GM18867 (cell line): ENCODE data around the gene SIPA1L3.

ENCODE experiments used
- ATAC-seq: cut with Tn5 transposase; IDR thresholded peaks from one replicate; pipeline ENCODE4 v1.9.1; 2021; ENCODE audit warnings: mild to moderate bottlenecking, moderate library complexity; ENCODE audit not compliant: unreplicated experiment

The SIPA1L3 gene

GRCh38 chr19:37941782-37942515 lies 34.9 kb downstream of the SIPA1L3 start:
- no peak for ATAC-seq

- ATAC-seq, result no peak
These were observed 35.5 kb downstream of the SIPA1L3 start for GRCh38 chr19:37942516-37942902.

GRCh38 chr19:37943480-37943879 lies 36.5 kb downstream of the SIPA1L3 start:
- no peak for ATAC-seq

- ATAC-seq, result no peak
These were observed 39.1 kb downstream of the SIPA1L3 start for GRCh38 chr19:37946132-37946531.

GRCh38 chr19:37947778-37948177 lies 40.8 kb downstream of the SIPA1L3 start:
- ATAC-seq, result no peak

GRCh38 chr19:37948362-37948761 lies 41.4 kb downstream of the SIPA1L3 start:
- ATAC-seq, result no peak

GRCh38 chr19:37950471-37951175 lies 43.6 kb downstream of the SIPA1L3 start:
- no peak for ATAC-seq

- ATAC-seq, result no peak
These were observed 44.8 kb downstream of the SIPA1L3 start for GRCh38 chr19:37951816-37952210.

- ATAC-seq, result no peak
These were observed 46.3 kb downstream of the SIPA1L3 start for GRCh38 chr19:37953171-37953917.

- no peak for ATAC-seq
These were observed 46.9 kb downstream of the SIPA1L3 start for GRCh38 chr19:37953918-37954303.

- no peak for ATAC-seq
These were observed 47.4 kb downstream of the SIPA1L3 start for GRCh38 chr19:37954421-37954874.

GRCh38 chr19:37955986-37956385 lies 49.0 kb downstream of the SIPA1L3 start:
- no peak for ATAC-seq

GRCh38 chr19:37957176-37957575 lies 50.2 kb downstream of the SIPA1L3 start:
- ATAC-seq, result no peak

GRCh38 chr19:37959665-37960114 lies 52.7 kb downstream of the SIPA1L3 start:
- no peak for ATAC-seq

- no peak for ATAC-seq
These were observed 54.2 kb downstream of the SIPA1L3 start for GRCh38 chr19:37961198-37961597.

- ATAC-seq, result no peak
These were observed 56.4 kb downstream of the SIPA1L3 start for GRCh38 chr19:37963190-37963936.

GRCh38 chr19:37964109-37964508 lies 57.1 kb downstream of the SIPA1L3 start:
- no peak for ATAC-seq

GRCh38 chr19:37966211-37966661 lies 59.2 kb downstream of the SIPA1L3 start:
- no peak for ATAC-seq

GRCh38 chr19:37966662-37967231 lies 59.7 kb downstream of the SIPA1L3 start:
- ATAC-seq, result no peak

- ATAC-seq, result no peak
These were observed 62.7 kb downstream of the SIPA1L3 start for GRCh38 chr19:37969695-37970094.
